Activated CD4-positive, alpha-beta T cell treated with anti-CD3 and anti-CD28 coated beads, Interleukin-2, amount 50 U/mL, for 16 hours (primary cell): Measurements from ENCODE around the gene AUH.

Source experiments
- DNase-seq: peaks from one replicate; pipeline ENCODE4 v3.0.0-alpha.2; 2020

AUH gene

GRCh38 chr9:91185193-91185886, 176.4 kb downstream of the AUH start:
- DNase-seq = no peak

- DNase-seq = no peak
Measured at GRCh38 chr9:91182429-91183225, 179.1 kb downstream of the AUH start.

- DNase-seq = no peak
Measured at GRCh38 chr9:91181541-91181940, 180.2 kb downstream of the AUH start.

GRCh38 chr9:91180930-91181268, 180.8 kb downstream of the AUH start:
- DNase-seq = no peak

GRCh38 chr9:91180240-91180929, 181.3 kb downstream of the AUH start:
- DNase-seq = no peak

GRCh38 chr9:91179237-91180138, 182.2 kb downstream of the AUH start:
- no peak for DNase-seq

GRCh38 chr9:91178281-91179236, 183.2 kb downstream of the AUH start:
- DNase-seq = no peak

- peak; percentile 56 for DNase-seq
Measured at GRCh38 chr9:91177661-91178280, 183.9 kb downstream of the AUH start.

GRCh38 chr9:91177081-91177480, 184.6 kb downstream of the AUH start:
- DNase-seq = no peak

GRCh38 chr9:91176426-91176825, 185.3 kb downstream of the AUH start:
- DNase-seq = no peak

- peak; percentile 43 for DNase-seq
Measured at GRCh38 chr9:91174772-91175171, 186.9 kb downstream of the AUH start.

- no peak for DNase-seq
Measured at GRCh38 chr9:91172329-91172728, 189.4 kb downstream of the AUH start.

GRCh38 chr9:91170951-91171350, 190.8 kb downstream of the AUH start:
- no peak for DNase-seq

GRCh38 chr9:91166796-91167366, 194.8 kb downstream of the AUH start:
- DNase-seq = no peak

- peak; percentile 92 for DNase-seq
Measured at GRCh38 chr9:91164724-91165520, 196.8 kb downstream of the AUH start.
